Measurements from ENCODE around the gene SYDE2. TPM values are rescaled to one million over a fixed set of nuclear protein-coding genes. Genes with fewer than 3 reads are reported as not detected.
A peak's percentile ranks its signal among the peaks of the same experiment; 100 is the strongest.
"Not testable (repeated sequence)": the region's sequence is repeated elsewhere in the genome, so short reads cannot be mapped to it uniquely, and the experiment has no call there.

SYDE2 gene
- total RNA-seq, 1 donor from 2014 or later, result 23.8 TPM

DNA sequence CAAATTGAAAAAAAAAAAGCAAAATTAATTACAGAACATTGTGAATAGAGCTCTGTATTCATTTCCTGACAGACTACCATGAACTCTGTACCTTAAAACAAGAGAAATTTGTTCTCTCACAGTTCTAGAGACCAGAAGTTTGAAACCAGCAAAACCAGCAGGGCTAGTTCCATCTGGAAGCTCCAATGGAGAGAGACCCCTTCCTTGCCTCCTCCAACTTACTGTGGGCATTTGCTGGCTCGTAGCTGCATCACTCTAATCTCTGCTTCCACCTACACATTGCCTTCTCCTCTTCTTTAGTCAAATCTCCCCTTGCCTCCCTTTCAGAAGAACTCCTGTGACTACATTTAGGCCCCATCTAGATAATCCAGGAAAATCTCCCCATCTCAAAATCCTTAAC is 56.5 kb downstream of the SYDE2 start:
- TF ChIP-seq, protein P1, sequence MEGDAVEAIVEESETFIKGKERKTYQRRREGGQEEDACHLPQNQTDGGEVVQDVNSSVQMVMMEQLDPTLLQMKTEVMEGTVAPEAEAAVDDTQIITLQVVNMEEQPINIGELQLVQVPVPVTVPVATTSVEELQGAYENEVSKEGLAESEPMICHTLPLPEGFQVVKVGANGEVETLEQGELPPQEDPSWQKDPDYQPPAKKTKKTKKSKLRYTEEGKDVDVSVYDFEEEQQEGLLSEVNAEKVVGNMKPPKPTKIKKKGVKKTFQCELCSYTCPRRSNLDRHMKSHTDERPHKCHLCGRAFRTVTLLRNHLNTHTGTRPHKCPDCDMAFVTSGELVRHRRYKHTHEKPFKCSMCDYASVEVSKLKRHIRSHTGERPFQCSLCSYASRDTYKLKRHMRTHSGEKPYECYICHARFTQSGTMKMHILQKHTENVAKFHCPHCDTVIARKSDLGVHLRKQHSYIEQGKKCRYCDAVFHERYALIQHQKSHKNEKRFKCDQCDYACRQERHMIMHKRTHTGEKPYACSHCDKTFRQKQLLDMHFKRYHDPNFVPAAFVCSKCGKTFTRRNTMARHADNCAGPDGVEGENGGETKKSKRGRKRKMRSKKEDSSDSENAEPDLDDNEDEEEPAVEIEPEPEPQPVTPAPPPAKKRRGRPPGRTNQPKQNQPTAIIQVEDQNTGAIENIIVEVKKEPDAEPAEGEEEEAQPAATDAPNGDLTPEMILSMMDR (IDR thresholded peaks at IDR 0.05), result no peak
- intact Hi-C loops (cut with DNase I), result no loop called here
- DNase-seq (no peak), ATAC-seq (no peak)
- Histone ChIP-seq H3K9me3 (no peaks in the 10 kb centered on the region), H3K27me3 (no peaks in the 10 kb centered on the region), H3K36me3 (no peaks in the 10 kb centered on the region), H3K4me3 (no peak overlapping the region), H3K4me1 (no peaks in the 10 kb centered on the region), H3K27ac (no peak overlapping the region)

DNA sequence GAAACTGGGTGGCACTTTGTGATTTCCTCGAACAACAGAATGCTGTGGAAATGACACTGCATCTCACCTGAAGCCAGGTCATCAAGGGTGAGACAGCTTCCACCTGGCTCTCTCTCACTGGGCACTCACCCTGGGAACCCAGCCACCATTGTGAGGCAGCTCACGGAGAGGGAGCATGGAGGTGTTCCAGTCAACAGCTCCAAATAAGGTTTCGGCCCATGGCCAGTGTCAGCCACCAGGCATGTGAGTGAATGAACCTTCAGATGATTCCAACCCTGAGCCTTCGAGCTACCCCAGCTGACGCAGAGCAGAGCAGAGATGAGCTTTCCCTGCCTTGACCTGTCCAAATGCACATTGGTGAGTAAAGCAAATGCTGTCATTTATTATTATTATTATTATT is 58.1 kb downstream of the SYDE2 start:
- Histone ChIP-seq H3K27ac (no peak overlapping the region), H3K9me3 (no peaks in the 10 kb centered on the region), H3K4me3 (no peak overlapping the region), H3K36me3 (no peaks in the 10 kb centered on the region), H3K4me1 (no peaks in the 10 kb centered on the region), H3K27me3 (no peaks in the 10 kb centered on the region)
- intact Hi-C loops (cut with DNase I), result no loop called here
- no peak for DNase-seq
- TF ChIP-seq, protein P1 (IDR thresholded peaks at IDR 0.05), result no peak
- ATAC-seq, result peak; percentile 48

DNA sequence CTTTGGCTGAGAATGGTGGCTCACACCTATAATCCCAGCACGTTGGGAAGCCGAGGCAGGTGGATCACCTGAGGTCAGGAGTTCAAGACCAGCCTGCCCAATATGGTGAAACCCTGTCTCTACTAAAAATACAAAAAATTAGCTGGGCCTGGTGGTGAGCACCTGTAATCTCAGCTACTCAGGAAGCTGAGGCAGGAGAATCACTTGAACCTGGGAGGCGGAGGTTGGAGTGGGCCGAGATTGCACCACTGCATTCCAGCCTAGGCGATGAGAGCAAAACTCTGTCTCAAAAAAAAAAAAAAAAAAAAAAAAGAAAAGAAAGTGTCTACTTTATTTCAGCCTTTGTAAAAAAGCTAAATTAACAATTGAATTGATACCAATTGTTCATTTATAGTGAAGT is 62.4 kb downstream of the SYDE2 start:
- DNase-seq, result peak; percentile 82
- H3K27me3 ChIP-seq, result not testable (repeated sequence)

DNA sequence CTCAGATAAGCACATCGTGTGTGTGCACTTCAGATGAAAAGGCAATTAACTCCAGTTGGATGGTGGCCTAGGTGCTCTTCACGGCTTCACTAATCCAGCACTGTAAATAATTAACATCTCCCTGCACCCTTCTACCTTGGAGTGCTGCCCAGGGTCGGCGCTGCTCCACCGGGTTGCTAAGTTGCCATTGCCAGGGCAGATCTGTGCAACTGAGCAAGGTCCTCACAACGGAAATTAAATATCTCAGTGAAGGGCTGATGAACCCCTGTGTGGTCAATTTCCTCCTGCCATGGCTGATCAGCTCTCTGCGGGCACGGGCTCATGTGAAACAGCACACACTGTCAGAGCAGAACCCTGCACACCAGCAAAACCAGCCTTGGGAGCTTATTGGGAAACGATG is 63.2 kb downstream of the SYDE2 start:
- intact Hi-C loops (cut with DNase I), result no loop called here
- TF ChIP-seq, protein P1 (IDR thresholded peaks at IDR 0.05), result no peak
- Histone ChIP-seq H3K4me3 (no peak overlapping the region), H3K36me3 (no peaks in the 10 kb centered on the region), H3K27me3 (no peaks in the 10 kb centered on the region), H3K27ac (peak overlapping the region; percentile 61), H3K9me3 (no peaks in the 10 kb centered on the region), H3K4me1 (peaks cover 25% of the 10 kb centered on the region)
- ATAC-seq (peak; percentile 83), DNase-seq (peak; percentile 88)

More for the DNA sequence above, 62.4 kb downstream of the SYDE2 start:
- H3K4me1 ChIP-seq, result peaks cover 25% of the 10 kb centered on the region
- H3K9me3 ChIP-seq; H3K4me3 ChIP-seq; ATAC-seq; H3K27ac ChIP-seq; H3K36me3 ChIP-seq; intact Hi-C loops (cut with DNase I): not testable (repeated sequence)
- TF ChIP-seq, protein P1 (IDR thresholded peaks at IDR 0.05), result peak; percentile 7

DNA sequence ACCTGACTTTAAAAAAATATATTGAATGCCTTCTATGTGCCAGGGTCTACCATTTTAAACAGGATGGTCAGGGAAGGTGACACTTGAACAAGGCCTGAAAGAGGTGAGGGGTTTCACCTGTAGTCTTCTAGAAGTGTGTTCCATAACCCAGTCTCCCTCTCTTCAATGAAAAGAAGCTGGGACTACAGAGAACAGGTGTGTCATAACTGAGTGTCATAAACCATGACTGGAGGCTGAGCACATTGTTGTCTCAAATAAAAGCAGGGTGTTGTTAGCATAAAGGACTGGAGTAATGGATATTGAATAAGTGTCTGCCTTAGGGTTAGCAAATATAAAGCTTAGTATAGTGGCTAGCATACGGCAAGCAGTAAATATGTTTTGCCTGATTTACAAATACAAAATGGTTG is 65.4 kb downstream of the SYDE2 start:
- DNase-seq (no peak), ATAC-seq (peak; percentile 52)
- TF ChIP-seq, protein P1 (IDR thresholded peaks at IDR 0.05), result no peak
- intact Hi-C loops (cut with DNase I), result no loop called here
- H3K27ac ChIP-seq, result peak overlapping the region; percentile 73
- no peaks in the 10 kb centered on the region for H3K36me3 ChIP-seq
- H3K27me3 ChIP-seq, result no peaks in the 10 kb centered on the region
- H3K4me1 ChIP-seq, result peaks cover 25% of the 10 kb centered on the region
- no peak overlapping the region for H3K4me3 ChIP-seq
- no peaks in the 10 kb centered on the region for H3K9me3 ChIP-seq

All from upper lobe of right lung (tissue), 1 donor.